ENCODE measurements around the gene CNTNAP2. TPM values are rescaled to one million over a fixed set of nuclear protein-coding genes. Genes with fewer than 3 reads are reported as not detected.

The CNTNAP2 gene
- total RNA-seq, 1 donor from 2014 or later, result 4.2 TPM

DNA sequence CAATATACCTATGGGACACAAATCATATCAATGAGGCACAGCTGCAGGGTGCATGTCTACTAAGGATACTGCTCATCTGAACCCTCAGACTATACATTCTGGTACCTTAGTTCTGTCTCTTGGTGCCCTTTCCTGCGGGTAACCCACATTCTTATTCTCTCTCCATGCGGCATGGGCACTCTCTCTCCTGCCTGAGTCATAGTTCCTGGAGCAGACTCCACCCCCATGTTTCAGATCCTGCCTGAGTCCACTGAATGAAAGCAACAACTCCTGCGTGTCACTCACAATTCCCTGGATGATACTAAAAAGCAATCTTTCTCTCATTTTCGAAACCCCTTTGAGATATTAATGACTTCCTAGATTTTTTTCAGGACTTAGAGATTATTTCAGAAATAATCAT is 1820.8 kb downstream of the CNTNAP2 start:
- DNase-seq (ENCODE audit: low spot score in 2 of 2, unreplicated experiment in 2 of 2), result no peak
- Mint-ChIP-seq H3K4me1 (no peaks in the 10 kb centered on the region), H3K9me3 (peaks cover 9% of the 10 kb centered on the region)

DNA sequence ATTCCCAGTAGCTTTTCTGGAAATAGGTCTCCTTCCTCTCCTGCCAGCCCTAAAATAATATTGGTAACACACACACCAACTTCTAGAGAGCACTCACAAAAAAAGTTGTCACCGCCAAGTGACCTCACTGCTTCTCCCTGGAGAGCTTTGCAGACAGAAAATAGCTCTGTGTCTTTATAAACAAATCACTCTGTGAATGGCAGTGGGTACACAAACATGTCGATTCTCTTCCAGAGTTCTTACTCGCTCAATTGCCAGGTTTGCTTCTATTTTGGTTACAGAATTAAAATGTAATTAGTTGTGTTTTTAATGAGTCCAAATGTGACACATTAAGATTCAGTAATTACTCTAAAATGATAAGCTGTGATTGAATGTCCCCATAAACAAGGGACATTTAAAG is 1824.8 kb downstream of the CNTNAP2 start:
- H3K27ac Mint-ChIP-seq, result no peak overlapping the region
- no peak for TF ChIP-seq CTCF (IDR thresholded peaks at IDR 0.05; ENCODE audit: unreplicated experiment)
- DNase-seq (ENCODE audit: low spot score in 2 of 2, unreplicated experiment in 2 of 2), result no peak

More for the DNA sequence above, 1820.8 kb downstream of the CNTNAP2 start:
- Mint-ChIP-seq H3K4me3 (no peak overlapping the region), H3K36me3 (no peaks in the 10 kb centered on the region), H3K27me3 (ENCODE audit: low read depth) (no peaks in the 10 kb centered on the region), H3K27ac (no peak overlapping the region)
- no peak for TF ChIP-seq CTCF (IDR thresholded peaks at IDR 0.05; ENCODE audit: unreplicated experiment)

DNA sequence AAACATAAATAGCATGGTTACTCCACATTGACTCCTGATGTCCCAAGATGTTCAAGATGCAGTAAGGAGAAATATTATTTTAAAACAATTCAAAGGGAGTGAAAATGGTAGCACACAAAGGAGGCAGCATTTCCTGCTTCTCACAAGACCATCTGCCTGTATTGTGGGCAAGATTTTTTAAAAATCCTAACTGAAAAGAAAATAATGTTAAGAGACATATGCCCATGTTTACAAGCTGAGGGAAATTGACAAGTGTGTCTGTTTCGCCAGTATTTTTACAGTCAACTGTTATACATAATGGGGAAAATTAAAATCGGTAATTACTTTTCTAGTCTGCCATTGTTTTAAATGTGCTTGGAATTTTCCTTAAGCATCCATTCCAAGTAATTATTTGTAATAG is 1827.7 kb downstream of the CNTNAP2 start:
- Mint-ChIP-seq H3K9me3 (no peaks in the 10 kb centered on the region), H3K27ac (no peak overlapping the region)
- TF ChIP-seq CTCF (IDR thresholded peaks at IDR 0.05; ENCODE audit: unreplicated experiment), result no peak

More for the DNA sequence above, 1824.8 kb downstream of the CNTNAP2 start:
- Mint-ChIP-seq H3K4me1 (no peaks in the 10 kb centered on the region), H3K9me3 (no peaks in the 10 kb centered on the region), H3K36me3 (no peaks in the 10 kb centered on the region), H3K27me3 (ENCODE audit: low read depth) (no peaks in the 10 kb centered on the region), H3K4me3 (no peak overlapping the region)

GRCh38 chr7:147952918-147953317 is 1836.3 kb downstream of the CNTNAP2 start:
- no peak for DNase-seq (ENCODE audit: low spot score in 2 of 2, unreplicated experiment in 2 of 2)
- Mint-ChIP-seq H3K27ac (no peak overlapping the region), H3K27me3 (ENCODE audit: low read depth) (peaks cover 7% of the 10 kb centered on the region), H3K4me3 (no peak overlapping the region), H3K9me3 (no peaks in the 10 kb centered on the region), H3K4me1 (peaks cover 3% of the 10 kb centered on the region), H3K36me3 (no peaks in the 10 kb centered on the region)
- no peak for TF ChIP-seq CTCF (IDR thresholded peaks at IDR 0.05; ENCODE audit: unreplicated experiment)

More for the DNA sequence above, 1827.7 kb downstream of the CNTNAP2 start:
- Mint-ChIP-seq H3K27me3 (ENCODE audit: low read depth) (no peaks in the 10 kb centered on the region), H3K4me1 (no peaks in the 10 kb centered on the region), H3K4me3 (no peak overlapping the region), H3K36me3 (no peaks in the 10 kb centered on the region)
- no peak for DNase-seq (ENCODE audit: low spot score in 2 of 2, unreplicated experiment in 2 of 2)

- Mint-ChIP-seq H3K27ac (no peak overlapping the region), H3K9me3 (peaks cover 3% of the 10 kb centered on the region), H3K4me3 (no peak overlapping the region), H3K36me3 (no peaks in the 10 kb centered on the region), H3K4me1 (no peaks in the 10 kb centered on the region), H3K27me3 (ENCODE audit: low read depth) (peaks cover 9% of the 10 kb centered on the region)
- DNase-seq (ENCODE audit: low spot score in 2 of 2, unreplicated experiment in 2 of 2), result no peak
- TF ChIP-seq CTCF (IDR thresholded peaks at IDR 0.05; ENCODE audit: unreplicated experiment), result no peak
Measured at GRCh38 chr7:147968046-147968610, 1851.5 kb downstream of the CNTNAP2 start.
